IMR-90 (cell line): Measurements from ENCODE around the gene MAML3. TPM values are rescaled to one million over a fixed set of nuclear protein-coding genes. Genes with fewer than 3 reads are reported as not detected.

Experiments used
- ATAC-seq: fragments of 200-7000 bp; cut with Tn5 transposase; 2 replicates; pipeline ENCODE4 v1.9.1; 2020; ENCODE audit warnings: low read depth, mild to moderate bottlenecking, moderate library complexity
- BruUV-seq: library from RNA; stranded (reverse); fragments of 400-500 nt; replicated peaks from 2 replicates; lab custom pipeline; 2021; lab: Mats Ljungman, UMichigan
- CTCF ChIA-PET: fragments of 300-600 bp; formaldehyde crosslinking; extraction: SDS; loops from one replicate; lab custom pipeline; 2021; ENCODE audit warnings: antibody characterized with exemption; lab: Yijun Ruan, JAX
- POLR2A ChIA-PET: fragments of 300-600 bp; sonication (Branson Sonifier 250); formaldehyde crosslinking; loops from one replicate; lab custom pipeline; 2022; ENCODE audit warnings: antibody characterized with exemption; ENCODE audit not compliant: unreplicated experiment; lab: Charles Lee
- DNase-seq: peaks from one replicate; pipeline ENCODE4 v3.0.0; 2013
- H2AFZ ChIP-seq: replicated peaks from 2 replicates; pipeline ENCODE3; 2013; ENCODE audit warnings: low read length, mild to moderate bottlenecking; ENCODE audit not compliant: poor library complexity
- H2AK5ac ChIP-seq: 2 replicates; pipeline ENCODE4 v1.6.1; 2013; ENCODE audit warnings: low read depth, low read length, inconsistent platforms
- H2AK9ac ChIP-seq: replicated peaks from 2 replicates; pipeline ENCODE3; 2013; ENCODE audit warnings: mild to moderate bottlenecking, low read depth, low read length, moderate library complexity; ENCODE audit not compliant: poor library complexity
- H2BK120ac ChIP-seq: 2 replicates; pipeline ENCODE4 v1.6.1; 2013; ENCODE audit warnings: low read depth, low read length, inconsistent platforms
- H2BK15ac ChIP-seq: 3 replicates; pipeline ENCODE4 v1.6.1; 2013; ENCODE audit warnings: low read depth, low read length, inconsistent platforms
- H2BK20ac ChIP-seq: 2 replicates; pipeline ENCODE4 v1.6.1; 2013; ENCODE audit warnings: low read depth, mild to moderate bottlenecking, inconsistent platforms, low read length, moderate library complexity
- H2BK5ac ChIP-seq: 2 replicates; pipeline ENCODE4 v1.6.1; 2013; ENCODE audit warnings: mild to moderate bottlenecking, low read depth, low read length, inconsistent platforms; ENCODE audit not compliant: poor library complexity, severe bottlenecking
- H3K14ac ChIP-seq: replicated peaks from 2 replicates; pipeline ENCODE4 v1.6.1; 2013; ENCODE audit warnings: low read depth, low read length, inconsistent platforms
- H3K18ac ChIP-seq: 2 replicates; pipeline ENCODE4 v1.6.1; 2013; ENCODE audit warnings: low read depth, low read length, control low read depth
- H3K23ac ChIP-seq: 2 replicates; pipeline ENCODE4 v1.6.1; 2013; ENCODE audit warnings: low read depth, low read length, inconsistent platforms
- H3K27ac ChIP-seq: 2 replicates; pipeline ENCODE4 v1.5.1; 2013; ENCODE audit warnings: mild to moderate bottlenecking, control low read depth, low read length; ENCODE audit not compliant: insufficient read depth
- H3K27me3 ChIP-seq: 2 replicates; pipeline ENCODE4 v1.6.1; 2013; ENCODE audit warnings: low read length; ENCODE audit not compliant: control insufficient read depth, insufficient read depth
- H3K36me3 ChIP-seq: 2 replicates; pipeline ENCODE4 v1.6.1; 2013; ENCODE audit warnings: low read length, mixed read lengths; ENCODE audit not compliant: control insufficient read depth, insufficient read depth
- H3K4ac ChIP-seq: 2 replicates; pipeline ENCODE4 v1.6.1; 2013; ENCODE audit warnings: low read depth, low read length, inconsistent platforms
- H3K4me1 ChIP-seq: 2 replicates; pipeline ENCODE4 v1.6.1; 2013; ENCODE audit warnings: low read length, mixed read lengths; ENCODE audit not compliant: control insufficient read depth, insufficient read depth
- H3K4me2 ChIP-seq: 2 replicates; pipeline ENCODE4 v1.6.1; 2013; ENCODE audit warnings: low read depth, mild to moderate bottlenecking, control low read depth, low read length, moderate library complexity
- H3K4me3 ChIP-seq: 2 replicates; pipeline ENCODE4 v1.5.1; 2013; ENCODE audit warnings: low read depth, mild to moderate bottlenecking, control low read depth, low read length, moderate library complexity; ENCODE audit not compliant: insufficient read depth
- H3K56ac ChIP-seq: 2 replicates; pipeline ENCODE4 v1.6.1; 2013; ENCODE audit warnings: low read length, inconsistent platforms; ENCODE audit not compliant: insufficient read depth; ENCODE audit errors: extremely low read depth
- H3K79me1 ChIP-seq, 2 experiments: 2 replicates each; pipeline ENCODE4 v1.6.1; 2013; ENCODE audit warnings: low read length in 2 of 2, inconsistent platforms in 1 of 2, low read depth in 1 of 2
- H3K9ac ChIP-seq: 2 replicates; pipeline ENCODE4 v1.6.1; 2013; ENCODE audit warnings: low read depth, low read length, control low read depth
- H3K9me1 ChIP-seq: 2 replicates; pipeline ENCODE4 v1.6.1; 2013; ENCODE audit warnings: low read length, inconsistent platforms; ENCODE audit not compliant: insufficient read depth
- H3K9me3 ChIP-seq: 2 replicates; pipeline ENCODE4 v1.6.1; 2013; ENCODE audit warnings: low read length; ENCODE audit not compliant: control insufficient read depth, insufficient read depth
- H4K20me1 ChIP-seq: 2 replicates; pipeline ENCODE4 v1.6.1; 2013; ENCODE audit warnings: low read length, inconsistent platforms; ENCODE audit not compliant: insufficient read depth
- H4K5ac ChIP-seq: 2 replicates; pipeline ENCODE4 v1.6.1; 2013; ENCODE audit warnings: mild to moderate bottlenecking, low read depth, low read length, control low read depth
- H4K8ac ChIP-seq, 2 experiments: 2 replicates each; pipeline ENCODE4 v1.6.1; 2013; ENCODE audit warnings: low read depth in 2 of 2, low read length in 2 of 2, control low read depth in 1 of 2, inconsistent platforms in 1 of 2
- H4K91ac ChIP-seq: 2 replicates; pipeline ENCODE4 v1.6.1; 2013; ENCODE audit warnings: low read depth, low read length, inconsistent platforms; ENCODE audit not compliant: insufficient read depth
- CEBPB ChIP-seq: IDR thresholded peaks from 2 replicates; pipeline ENCODE4 v1.6.1; 2012; ENCODE audit warnings: low read depth, low read length, improper control_type of control experiment
- CHD1 ChIP-seq: IDR thresholded peaks from 2 replicates; pipeline ENCODE4 v1.6.1; 2012; ENCODE audit warnings: low read depth, low read length, improper control_type of control experiment
- CTCF ChIP-seq: conservative IDR thresholded peaks from 2 replicates; pipeline ENCODE4 v1.5.1; 2012; ENCODE audit warnings: mild to moderate bottlenecking, low read depth, low read length, improper control_type of control experiment
- FOS ChIP-seq: fragments of 150-350 bp; IDR thresholded peaks from 2 replicates; pipeline ENCODE4 v1.6.1; 2016; ENCODE audit warnings: low read depth, low read length
- MAFK ChIP-seq: IDR thresholded peaks from 2 replicates; pipeline ENCODE4 v1.6.1; 2012; ENCODE audit warnings: low read depth, low read length, improper control_type of control experiment
- MAZ ChIP-seq: IDR thresholded peaks from 2 replicates; pipeline ENCODE4 v1.6.1; 2012; ENCODE audit warnings: low read depth, mild to moderate bottlenecking, low read length, improper control_type of control experiment, moderate library complexity, borderline replicate concordance
- MXI1 ChIP-seq: IDR thresholded peaks from 2 replicates; pipeline ENCODE4 v1.6.1; 2012; ENCODE audit warnings: low read depth, mild to moderate bottlenecking, low read length, moderate library complexity, borderline replicate concordance
- NFE2L2 ChIP-seq: fragments of 150-350 bp; IDR thresholded peaks from 2 replicates; pipeline ENCODE4 v1.6.1; 2016; ENCODE audit warnings: low read depth, mild to moderate bottlenecking, low read length
- POLR2A ChIP-seq: IDR thresholded peaks from 2 replicates; pipeline ENCODE4 v1.6.1; 2012; ENCODE audit warnings: mild to moderate bottlenecking, low read depth, low read length
- RAD21 ChIP-seq: IDR thresholded peaks from 2 replicates; pipeline ENCODE4 v1.6.1; 2012; ENCODE audit warnings: low read length, improper control_type of control experiment
- RCOR1 ChIP-seq: IDR thresholded peaks from 2 replicates; pipeline ENCODE4 v1.6.1; 2012; ENCODE audit warnings: mild to moderate bottlenecking, low read length, improper control_type of control experiment; ENCODE audit not compliant: insufficient replicate concordance
- RFX5 ChIP-seq: IDR thresholded peaks from 2 replicates; pipeline ENCODE4 v1.8.0; 2012; ENCODE audit warnings: low read depth, mild to moderate bottlenecking, low read length, moderate library complexity
- USF2 ChIP-seq: fragments of 150-350 bp; IDR thresholded peaks from 2 replicates; pipeline ENCODE4 v1.6.1; 2017; ENCODE audit warnings: mild to moderate bottlenecking, antibody characterized with exemption, low read length, low read depth
- WGBS, 2 experiments: methylation state at CpG; one replicate each; pipeline versions ENCODE4 v1.1.5 to v1.1.7; 2013; ENCODE audit warnings: missing lambda C conversion rate in 2 of 2; ENCODE audit not compliant: insufficient read length in 1 of 2; ENCODE audit errors: extremely low coverage in 2 of 2; 5-methylcytosine and 5-hydroxymethylcytosine counted together
- dilution Hi-C: fragments of 300-500 bp; cut with HindIII; formaldehyde crosslinking; loops from one replicate; pipeline ENCODE4 v1.14.3; 2018; ENCODE audit warnings: low sequenced_read_pairs; ENCODE audit not compliant: unreplicated experiment
- in situ Hi-C: fragments of 300-500 bp; cut with MboI; formaldehyde crosslinking; loops from 3 replicates; pipeline ENCODE4 v1.14.3; 2019; ENCODE audit warnings: low sequenced_read_pairs, inconsistent platforms, mixed read lengths
- intact Hi-C: fragments of 100-400 bp; cut with micrococcal nuclease; formaldehyde crosslinking; loops from 2 replicates; pipeline ENCODE4 v1.10.0; 2022
- polyA plus RNA-seq, 3 experiments: library from polyadenylated mRNA; depleted of rRNA; stranded (reverse); fragments of >200 nt; gene quantifications; 2 replicates each; pipeline ENCODE4 v1.2.3, GENCODE V29; 2012; ENCODE audit warnings: low replicate concordance in 1 of 3
- total RNA-seq: library from RNA; depleted of rRNA; stranded (reverse); fragments of >200 nt; gene quantifications from 2 replicates; pipeline ENCODE4 v1.2.3, GENCODE V29; 2012
- TF ChIP-seq, protein P1 (sequence below): fragments of 150-350 bp; IDR thresholded peaks from 2 replicates; pipeline ENCODE4 v1.6.1; 2016; ENCODE audit warnings: low read depth, mild to moderate bottlenecking, low read length, moderate library complexity, borderline replicate concordance

Gene MAML3
- total and polyA plus RNA-seq, 2 of the 4 experiments (the other 2 are of a cell fraction), result 0.90 to 1.7 TPM

DNA sequence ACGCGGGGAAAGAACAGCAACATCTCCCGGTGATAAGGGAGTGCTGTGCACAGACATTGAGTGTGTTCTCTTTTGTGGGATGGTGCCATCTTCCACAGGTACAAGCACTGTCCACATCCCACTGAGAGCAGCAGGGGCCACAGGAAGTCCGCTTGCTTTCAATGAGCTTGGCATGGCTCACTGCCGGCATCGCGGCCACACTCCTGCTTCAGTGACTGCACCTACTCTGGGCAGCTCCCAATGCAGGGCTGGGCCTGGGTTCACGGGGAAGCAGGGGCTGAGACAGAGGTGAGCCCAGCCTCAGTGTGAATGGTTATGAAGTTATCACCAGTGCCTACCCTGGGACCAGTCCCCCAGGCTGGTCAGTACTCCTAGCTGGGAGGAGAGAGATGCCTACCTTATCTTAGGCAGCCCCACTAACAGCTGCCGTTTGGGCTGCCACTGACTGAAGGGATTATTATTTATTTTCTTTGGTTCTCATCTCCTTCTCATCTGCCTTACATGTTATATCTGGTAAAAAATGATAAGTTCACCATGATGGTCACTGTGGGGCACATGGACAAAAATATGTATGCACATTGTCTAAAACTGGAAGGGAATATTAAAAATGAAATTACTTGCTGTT is 389.2 kb downstream of the MAML3 start:
- Histone ChIP-seq H3K23ac (no peak overlapping the region), H4K8ac (no peak overlapping the region), H3K79me1 (no peaks in the 10 kb centered on the region; a peak in 1 of 4 replicates), H3K4ac (no peak overlapping the region), H2BK120ac (no peak overlapping the region), H3K14ac (no peak overlapping the region), H3K56ac (no peak overlapping the region), H2BK15ac (no peak overlapping the region), H2BK5ac (no peak overlapping the region), H4K5ac (no peak overlapping the region), H4K20me1 (no peaks in the 10 kb centered on the region), H3K36me3 (no peaks in the 10 kb centered on the region), H4K91ac (no peak overlapping the region), H3K18ac (no peak overlapping the region), H2AK9ac (no peak overlapping the region), H2BK20ac (no peak overlapping the region), H2AFZ (no peak overlapping the region), H2AK5ac (no peak overlapping the region), H3K9me1 (no peaks in the 10 kb centered on the region), H3K27me3 (no peaks in the 10 kb centered on the region), H3K27ac (no peak overlapping the region), H3K9ac (no peak overlapping the region), H3K4me2 (no peak overlapping the region), H3K4me1 (0 out of 2 replicates have a peak, but pooled peaks cover 1% of the 10 kb centered on the region), H3K4me3 (no peak overlapping the region), H3K9me3 (no peaks in the 10 kb centered on the region)
- in situ Hi-C loops, result no loop called here
- intact Hi-C loops, result no loop called here
- DNase-seq, result no peak
- BruUV-seq, result no TSS peak
- dilution Hi-C loops, result no loop called here
- CTCF ChIA-PET, result no interaction called here
- 100% methylated on average over 4 of the region's 9 CpGs; no CpG with 5 or more reads in 1 of the 2 experiments for WGBS, 2 experiments
- ATAC-seq, result no peak
- TF ChIP-seq RFX5, result no peak
- no peak for TF ChIP-seq CHD1
- TF ChIP-seq NFE2L2, result no peak
- TF ChIP-seq RAD21, result no peak
- no peak for TF ChIP-seq CEBPB
- no peak for TF ChIP-seq CTCF
- no peak for TF ChIP-seq POLR2A
- no peak for TF ChIP-seq USF2
- no peak for TF ChIP-seq MAFK
- no peak for TF ChIP-seq FOS
- TF ChIP-seq MAZ, result no peak
- no peak for TF ChIP-seq MXI1
- TF ChIP-seq, protein P1, sequence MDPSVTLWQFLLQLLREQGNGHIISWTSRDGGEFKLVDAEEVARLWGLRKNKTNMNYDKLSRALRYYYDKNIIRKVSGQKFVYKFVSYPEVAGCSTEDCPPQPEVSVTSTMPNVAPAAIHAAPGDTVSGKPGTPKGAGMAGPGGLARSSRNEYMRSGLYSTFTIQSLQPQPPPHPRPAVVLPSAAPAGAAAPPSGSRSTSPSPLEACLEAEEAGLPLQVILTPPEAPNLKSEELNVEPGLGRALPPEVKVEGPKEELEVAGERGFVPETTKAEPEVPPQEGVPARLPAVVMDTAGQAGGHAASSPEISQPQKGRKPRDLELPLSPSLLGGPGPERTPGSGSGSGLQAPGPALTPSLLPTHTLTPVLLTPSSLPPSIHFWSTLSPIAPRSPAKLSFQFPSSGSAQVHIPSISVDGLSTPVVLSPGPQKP, result no peak
- TF ChIP-seq RCOR1, result no peak
- POLR2A ChIA-PET, result no interaction called here
